ENCODE data around the gene OPCML. TPM values are rescaled to one million over a fixed set of nuclear protein-coding genes. Genes with fewer than 3 reads are reported as not detected.

Gene OPCML
- total RNA-seq, 2 donors from 2014 or later, result under 0.01 TPM; not detected in 1

- intact Hi-C loops (cut with DNase I), result no loop called here
- WGBS, 2 donors, result 56 to 62% methylated on average over 6 of the region's 6 CpGs
- TF ChIP-seq, protein P1, sequence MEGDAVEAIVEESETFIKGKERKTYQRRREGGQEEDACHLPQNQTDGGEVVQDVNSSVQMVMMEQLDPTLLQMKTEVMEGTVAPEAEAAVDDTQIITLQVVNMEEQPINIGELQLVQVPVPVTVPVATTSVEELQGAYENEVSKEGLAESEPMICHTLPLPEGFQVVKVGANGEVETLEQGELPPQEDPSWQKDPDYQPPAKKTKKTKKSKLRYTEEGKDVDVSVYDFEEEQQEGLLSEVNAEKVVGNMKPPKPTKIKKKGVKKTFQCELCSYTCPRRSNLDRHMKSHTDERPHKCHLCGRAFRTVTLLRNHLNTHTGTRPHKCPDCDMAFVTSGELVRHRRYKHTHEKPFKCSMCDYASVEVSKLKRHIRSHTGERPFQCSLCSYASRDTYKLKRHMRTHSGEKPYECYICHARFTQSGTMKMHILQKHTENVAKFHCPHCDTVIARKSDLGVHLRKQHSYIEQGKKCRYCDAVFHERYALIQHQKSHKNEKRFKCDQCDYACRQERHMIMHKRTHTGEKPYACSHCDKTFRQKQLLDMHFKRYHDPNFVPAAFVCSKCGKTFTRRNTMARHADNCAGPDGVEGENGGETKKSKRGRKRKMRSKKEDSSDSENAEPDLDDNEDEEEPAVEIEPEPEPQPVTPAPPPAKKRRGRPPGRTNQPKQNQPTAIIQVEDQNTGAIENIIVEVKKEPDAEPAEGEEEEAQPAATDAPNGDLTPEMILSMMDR (IDR thresholded peaks at IDR 0.05), result no peak
- TF ChIP-seq POLR2A (IDR thresholded peaks at IDR 0.05), result no peak
- DNase-seq (no peak), ATAC-seq (no peak)
- Histone ChIP-seq H3K36me3 (replicated peaks in 1 of 2; ENCODE audit: insufficient read depth in 1 of 2, low read depth in 2 of 2) (no peaks in the 10 kb centered on the region), H3K4me1 (no peaks in the 10 kb centered on the region), H3K4me3 (no peak overlapping the region), H3K27me3 (no peaks in the 10 kb centered on the region), H3K9me3 (no peaks in the 10 kb centered on the region), H3K27ac (no peak overlapping the region)
Observed at GRCh38 chr11:132742929-132743328, 789.4 kb downstream of the OPCML start.

DNA sequence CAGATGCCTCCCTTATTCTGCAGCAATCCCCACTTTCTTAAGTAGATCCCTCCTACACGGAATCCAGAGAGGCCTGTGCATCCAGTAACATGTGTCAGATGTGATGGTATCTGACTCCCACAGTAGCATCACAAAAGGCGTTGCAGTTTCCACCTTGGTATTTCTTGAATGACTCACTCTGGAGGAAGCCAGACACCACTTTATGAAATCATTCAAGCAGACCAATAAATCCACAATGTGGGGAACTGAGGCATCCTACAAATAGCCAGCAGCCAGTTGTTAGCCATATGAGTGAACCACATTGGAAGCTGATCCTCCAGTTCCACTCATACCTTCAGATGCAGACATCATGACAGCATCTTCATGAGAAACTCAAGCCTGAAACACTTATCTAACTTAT lies 798.1 kb downstream of the OPCML start:
- TF ChIP-seq POLR2A (IDR thresholded peaks at IDR 0.05), result no peak
- TF ChIP-seq, protein P1 (IDR thresholded peaks at IDR 0.05), result no peak
- 56 to 59% methylated on average over 2 of the region's 2 CpGs for WGBS, 2 donors
- Histone ChIP-seq H3K36me3 (replicated peaks in 1 of 2; ENCODE audit: insufficient read depth in 1 of 2, low read depth in 2 of 2) (no peaks in the 10 kb centered on the region), H3K27me3 (no peaks in the 10 kb centered on the region), H3K9me3 (no peaks in the 10 kb centered on the region), H3K4me3 (no peak overlapping the region), H3K27ac (no peak overlapping the region), H3K4me1 (no peaks in the 10 kb centered on the region)
- ATAC-seq (no peak), DNase-seq (no peak)
- intact Hi-C loops (cut with DNase I), result no loop called here

- no peaks in the 10 kb centered on the region for H3K4me1 ChIP-seq
- intact Hi-C loops (cut with DNase I), result no loop called here
- no peaks in the 10 kb centered on the region for H3K36me3 ChIP-seq (replicated peaks in 1 of 2; ENCODE audit: insufficient read depth in 1 of 2, low read depth in 2 of 2)
- H3K27me3 ChIP-seq, result no peaks in the 10 kb centered on the region
- ATAC-seq (no peak), DNase-seq (no peak)
- no peak overlapping the region for H3K27ac ChIP-seq
- TF ChIP-seq, protein P1 (IDR thresholded peaks at IDR 0.05), result no peak
- no peak for TF ChIP-seq POLR2A (IDR thresholded peaks at IDR 0.05)
- H3K9me3 ChIP-seq, result no peaks in the 10 kb centered on the region
- H3K4me3 ChIP-seq, result no peak overlapping the region
- WGBS, 2 donors, result 72 to 78% methylated on average over 14 of the region's 14 CpGs
Observed at GRCh38 chr11:132728026-132728425, 804.3 kb downstream of the OPCML start.

DNA sequence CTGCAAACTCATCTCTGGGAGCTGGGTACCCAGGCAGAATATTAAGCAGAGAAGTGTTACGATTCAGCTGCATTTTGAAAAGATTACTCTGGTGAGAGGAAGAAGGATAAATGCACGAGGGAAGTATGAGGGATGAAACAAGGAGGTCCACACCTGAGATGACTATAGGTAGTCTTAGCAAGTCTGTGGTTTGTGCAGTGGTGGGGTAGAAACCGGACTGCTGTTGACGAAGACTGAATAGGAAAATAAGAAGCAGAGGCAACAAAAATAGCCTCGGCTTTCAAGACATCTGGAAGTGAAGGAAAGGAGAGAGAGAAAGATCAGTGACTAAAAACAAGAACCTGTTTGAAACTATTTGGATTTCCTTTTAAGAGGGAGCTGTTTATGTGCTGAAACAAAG lies 810.8 kb downstream of the OPCML start:
- no peak for ATAC-seq
- no peaks in the 10 kb centered on the region for H3K9me3 ChIP-seq
- no peaks in the 10 kb centered on the region for H3K4me1 ChIP-seq
- intact Hi-C loops (cut with DNase I), result no loop called here
- 70 to 73% methylated on average over 5 of the region's 5 CpGs for WGBS, 2 donors
- no peak overlapping the region for H3K27ac ChIP-seq
- no peaks in the 10 kb centered on the region for H3K27me3 ChIP-seq
- H3K36me3 ChIP-seq (replicated peaks in 1 of 2; ENCODE audit: insufficient read depth in 1 of 2, low read depth in 2 of 2), result no peaks in the 10 kb centered on the region
- H3K4me3 ChIP-seq, result no peak overlapping the region
- DNase-seq, result no peak
- TF ChIP-seq, protein P1 (IDR thresholded peaks at IDR 0.05), result no peak
- TF ChIP-seq POLR2A (IDR thresholded peaks at IDR 0.05), result no peak

DNA sequence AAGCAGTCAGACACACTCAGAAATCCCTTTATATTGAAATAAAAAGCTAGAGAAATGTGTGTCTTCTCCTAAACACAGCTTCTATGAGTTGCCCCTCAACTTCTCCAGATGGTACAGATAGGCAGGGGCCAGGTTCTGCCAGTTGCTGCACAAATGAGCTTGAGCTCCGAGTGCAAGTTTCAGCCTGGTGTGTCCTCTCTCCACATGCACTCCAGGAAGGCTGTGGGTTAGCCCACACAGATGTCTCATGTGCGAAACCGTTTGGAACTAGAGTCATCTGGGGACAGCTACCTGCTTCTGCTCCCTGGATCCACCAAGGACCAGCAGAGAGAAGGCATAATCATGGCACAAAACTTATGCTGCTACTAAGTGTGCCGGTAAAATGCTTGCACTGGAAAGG lies 812.6 kb downstream of the OPCML start:
- WGBS, 2 donors, result 69 to 81% methylated on average over 4 of the region's 4 CpGs
- H3K4me3 ChIP-seq, result no peak overlapping the region
- intact Hi-C loops (cut with DNase I), result no loop called here
- no peaks in the 10 kb centered on the region for H3K27me3 ChIP-seq
- H3K27ac ChIP-seq, result no peak overlapping the region
- H3K9me3 ChIP-seq, result no peaks in the 10 kb centered on the region
- H3K4me1 ChIP-seq, result no peaks in the 10 kb centered on the region
- H3K36me3 ChIP-seq (replicated peaks in 1 of 2; ENCODE audit: insufficient read depth in 1 of 2, low read depth in 2 of 2), result no peaks in the 10 kb centered on the region
- no peak for DNase-seq
- no peak for TF ChIP-seq POLR2A (IDR thresholded peaks at IDR 0.05)
- TF ChIP-seq, protein P1 (IDR thresholded peaks at IDR 0.05), result no peak
- ATAC-seq, result no peak
